ENCODE results near the gene CUX1.

CUX1 gene

DNA sequence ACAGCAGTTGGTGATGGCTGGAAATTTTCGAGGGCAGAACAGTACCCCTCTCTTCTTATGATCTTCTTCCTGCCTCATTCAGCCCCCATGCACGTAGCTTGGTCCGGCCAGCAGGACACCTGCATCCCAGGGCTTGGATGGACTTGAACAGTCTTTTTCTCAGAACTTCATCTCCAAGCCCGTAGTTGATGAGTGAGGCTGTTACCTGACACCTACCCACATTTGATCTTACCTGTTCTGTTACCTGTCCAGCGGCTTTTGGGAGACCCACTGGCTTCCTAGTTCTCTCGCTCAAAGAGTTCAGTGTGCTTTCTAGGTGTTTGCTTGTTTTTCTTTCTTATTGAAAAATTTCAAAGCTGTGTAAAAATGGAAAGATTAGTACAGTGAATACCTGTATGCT, 212.2 kb downstream of the CUX1 start:
- TF ChIP-seq TCF4 (CRISPR knock-in tag; IDR thresholded peaks at IDR 0.05; ENCODE audit: borderline replicate concordance) (no peak), ZFP3 (CRISPR knock-in tag; IDR thresholded peaks at IDR 0.05) (no peak), ISL1 (CRISPR knock-in tag; IDR thresholded peaks at IDR 0.05) (no peak), ZC3H10 (CRISPR knock-in tag; IDR thresholded peaks at IDR 0.05) (no peak), GLIS3 (CRISPR knock-in tag; IDR thresholded peaks at IDR 0.05) (no peak), CSRNP3 (CRISPR knock-in tag; IDR thresholded peaks at IDR 0.05) (no peak), ZNF8 (CRISPR knock-in tag; IDR thresholded peaks at IDR 0.05) (no peak), ZFP30 (CRISPR knock-in tag; IDR thresholded peaks at IDR 0.05) (no peak), SNAI2 (CRISPR knock-in tag; IDR thresholded peaks at IDR 0.05) (no peak), ZNF565 (CRISPR knock-in tag; conservative IDR thresholded peaks at IDR 0.05; ENCODE audit: low read depth) (no peak), RARB (CRISPR knock-in tag; IDR thresholded peaks at IDR 0.05) (no peak)
- TF ChIP-seq, protein P1, sequence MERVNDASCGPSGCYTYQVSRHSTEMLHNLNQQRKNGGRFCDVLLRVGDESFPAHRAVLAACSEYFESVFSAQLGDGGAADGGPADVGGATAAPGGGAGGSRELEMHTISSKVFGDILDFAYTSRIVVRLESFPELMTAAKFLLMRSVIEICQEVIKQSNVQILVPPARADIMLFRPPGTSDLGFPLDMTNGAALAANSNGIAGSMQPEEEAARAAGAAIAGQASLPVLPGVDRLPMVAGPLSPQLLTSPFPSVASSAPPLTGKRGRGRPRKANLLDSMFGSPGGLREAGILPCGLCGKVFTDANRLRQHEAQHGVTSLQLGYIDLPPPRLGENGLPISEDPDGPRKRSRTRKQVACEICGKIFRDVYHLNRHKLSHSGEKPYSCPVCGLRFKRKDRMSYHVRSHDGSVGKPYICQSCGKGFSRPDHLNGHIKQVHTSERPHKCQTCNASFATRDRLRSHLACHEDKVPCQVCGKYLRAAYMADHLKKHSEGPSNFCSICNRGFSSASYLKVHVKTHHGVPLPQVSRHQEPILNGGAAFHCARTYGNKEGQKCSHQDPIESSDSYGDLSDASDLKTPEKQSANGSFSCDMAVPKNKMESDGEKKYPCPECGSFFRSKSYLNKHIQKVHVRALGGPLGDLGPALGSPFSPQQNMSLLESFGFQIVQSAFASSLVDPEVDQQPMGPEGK (CRISPR knock-in tag; IDR thresholded peaks at IDR 0.05; ENCODE audit: borderline replicate concordance): no peak
- ATAC-seq: no peak

GRCh38 chr7:102030696-102031095, 213.3 kb downstream of the CUX1 start:
- TF ChIP-seq CSDC2 (CRISPR knock-in tag; IDR thresholded peaks at IDR 0.05) (no peak), TOX (CRISPR knock-in tag; IDR thresholded peaks at IDR 0.05; ENCODE audit: borderline replicate concordance) (no peak), BACH2 (CRISPR knock-in tag; IDR thresholded peaks at IDR 0.05; ENCODE audit: borderline replicate concordance) (no peak), TCF4 (CRISPR knock-in tag; IDR thresholded peaks at IDR 0.05; ENCODE audit: borderline replicate concordance) (no peak), ZNF565 (CRISPR knock-in tag; conservative IDR thresholded peaks at IDR 0.05; ENCODE audit: low read depth) (no peak), ISL1 (CRISPR knock-in tag; IDR thresholded peaks at IDR 0.05) (no peak), RARB (CRISPR knock-in tag; IDR thresholded peaks at IDR 0.05) (no peak), SNAI2 (CRISPR knock-in tag; IDR thresholded peaks at IDR 0.05) (no peak), ARNTL (CRISPR knock-in tag; IDR thresholded peaks at IDR 0.05; ENCODE audit: borderline replicate concordance, low read depth) (no peak), ESRRG (CRISPR knock-in tag; IDR thresholded peaks at IDR 0.05) (no peak), ZFP30 (CRISPR knock-in tag; IDR thresholded peaks at IDR 0.05) (no peak)
- TF ChIP-seq, protein P2, sequence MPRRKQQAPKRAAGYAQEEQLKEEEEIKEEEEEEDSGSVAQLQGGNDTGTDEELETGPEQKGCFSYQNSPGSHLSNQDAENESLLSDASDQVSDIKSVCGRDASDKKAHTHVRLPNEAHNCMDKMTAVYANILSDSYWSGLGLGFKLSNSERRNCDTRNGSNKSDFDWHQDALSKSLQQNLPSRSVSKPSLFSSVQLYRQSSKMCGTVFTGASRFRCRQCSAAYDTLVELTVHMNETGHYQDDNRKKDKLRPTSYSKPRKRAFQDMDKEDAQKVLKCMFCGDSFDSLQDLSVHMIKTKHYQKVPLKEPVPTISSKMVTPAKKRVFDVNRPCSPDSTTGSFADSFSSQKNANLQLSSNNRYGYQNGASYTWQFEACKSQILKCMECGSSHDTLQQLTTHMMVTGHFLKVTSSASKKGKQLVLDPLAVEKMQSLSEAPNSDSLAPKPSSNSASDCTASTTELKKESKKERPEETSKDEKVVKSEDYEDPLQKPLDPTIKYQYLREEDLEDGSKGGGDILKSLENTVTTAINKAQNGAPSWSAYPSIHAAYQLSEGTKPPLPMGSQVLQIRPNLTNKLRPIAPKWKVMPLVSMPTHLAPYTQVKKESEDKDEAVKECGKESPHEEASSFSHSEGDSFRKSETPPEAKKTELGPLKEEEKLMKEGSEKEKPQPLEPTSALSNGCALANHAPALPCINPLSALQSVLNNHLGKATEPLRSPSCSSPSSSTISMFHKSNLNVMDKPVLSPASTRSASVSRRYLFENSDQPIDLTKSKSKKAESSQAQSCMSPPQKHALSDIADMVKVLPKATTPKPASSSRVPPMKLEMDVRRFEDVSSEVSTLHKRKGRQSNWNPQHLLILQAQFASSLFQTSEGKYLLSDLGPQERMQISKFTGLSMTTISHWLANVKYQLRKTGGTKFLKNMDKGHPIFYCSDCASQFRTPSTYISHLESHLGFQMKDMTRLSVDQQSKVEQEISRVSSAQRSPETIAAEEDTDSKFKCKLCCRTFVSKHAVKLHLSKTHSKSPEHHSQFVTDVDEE (CRISPR knock-in tag; IDR thresholded peaks at IDR 0.05): no peak
- TF ChIP-seq, protein P3, sequence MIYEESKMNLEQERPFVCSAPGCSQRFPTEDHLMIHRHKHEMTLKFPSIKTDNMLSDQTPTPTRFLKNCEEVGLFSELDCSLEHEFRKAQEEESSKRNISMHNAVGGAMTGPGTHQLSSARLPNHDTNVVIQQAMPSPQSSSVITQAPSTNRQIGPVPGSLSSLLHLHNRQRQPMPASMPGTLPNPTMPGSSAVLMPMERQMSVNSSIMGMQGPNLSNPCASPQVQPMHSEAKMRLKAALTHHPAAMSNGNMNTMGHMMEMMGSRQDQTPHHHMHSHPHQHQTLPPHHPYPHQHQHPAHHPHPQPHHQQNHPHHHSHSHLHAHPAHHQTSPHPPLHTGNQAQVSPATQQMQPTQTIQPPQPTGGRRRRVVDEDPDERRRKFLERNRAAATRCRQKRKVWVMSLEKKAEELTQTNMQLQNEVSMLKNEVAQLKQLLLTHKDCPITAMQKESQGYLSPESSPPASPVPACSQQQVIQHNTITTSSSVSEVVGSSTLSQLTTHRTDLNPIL (CRISPR knock-in tag; IDR thresholded peaks at IDR 0.05; ENCODE audit: low read depth): no peak
- TF ChIP-seq, protein P1 (CRISPR knock-in tag; IDR thresholded peaks at IDR 0.05; ENCODE audit: borderline replicate concordance): no peak
- ATAC-seq: no peak

DNA sequence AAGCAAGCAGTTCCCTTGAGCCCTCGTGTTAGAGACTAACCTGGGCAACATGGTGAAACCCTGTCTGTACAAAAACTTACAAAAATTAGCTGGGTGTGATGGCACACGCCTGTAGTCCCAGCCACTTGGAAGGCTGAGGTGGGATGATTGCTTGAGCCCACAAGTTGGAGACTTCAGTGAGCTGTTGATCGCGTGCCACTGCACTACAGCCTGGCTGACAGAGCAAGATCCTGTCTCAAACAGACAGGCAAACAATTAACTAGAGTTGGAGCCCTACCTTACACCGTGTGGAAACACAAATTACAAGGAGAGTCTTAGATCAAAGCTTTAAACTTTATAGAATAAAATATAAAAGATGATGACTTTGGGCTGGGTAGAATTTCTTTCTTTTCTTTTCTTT, 219.5 kb downstream of the CUX1 start:
- no peak for ATAC-seq
- TF ChIP-seq ZNF70 (CRISPR knock-in tag; IDR thresholded peaks at IDR 0.05): no peak

- TF ChIP-seq ZC3H10 (CRISPR knock-in tag; IDR thresholded peaks at IDR 0.05) (no peak), TOX (CRISPR knock-in tag; IDR thresholded peaks at IDR 0.05; ENCODE audit: borderline replicate concordance) (no peak), PPARA (CRISPR knock-in tag; IDR thresholded peaks at IDR 0.05; ENCODE audit: borderline replicate concordance) (no peak)
- ATAC-seq: no peak
These were observed 222.3 kb downstream of the CUX1 start for GRCh38 chr7:102039706-102040105.

Data from SK-N-SH treated with all-trans-retinoic acid at 6 μM for 48 hours (cell line).